ENCODE data around the gene DRAP1. TPM values are rescaled to one million over a fixed set of nuclear protein-coding genes. Genes with fewer than 3 reads are reported as not detected.

The DRAP1 gene
- total and polyA plus RNA-seq, 2 experiments from 2014 or later: 257 to 288 TPM

DNA sequence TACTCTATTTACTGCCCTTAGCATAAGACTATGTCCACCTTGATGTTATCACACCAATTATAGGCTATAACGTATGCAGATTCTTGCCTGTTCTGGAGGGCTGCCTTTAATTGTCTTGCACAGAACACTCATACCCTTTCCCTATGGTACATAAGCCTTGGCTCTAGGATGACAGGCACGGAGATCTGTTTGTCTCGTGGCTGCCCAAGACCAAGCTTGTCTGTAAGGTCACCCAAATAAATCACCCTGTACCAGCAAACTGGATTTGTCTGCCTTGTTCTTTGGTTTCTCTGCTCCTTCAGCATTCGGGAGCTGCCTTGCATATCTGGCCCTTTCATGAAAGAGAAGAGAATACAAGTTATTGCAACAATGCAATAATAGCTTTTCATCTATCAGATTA, 18.5 kb downstream of the DRAP1 start:
- H3K4me3 ChIP-seq: no peak overlapping the region
- DNase-seq (ENCODE audit: low read depth in 1 of 2, low spot score in 1 of 2): no peak
- TF ChIP-seq, protein P1, sequence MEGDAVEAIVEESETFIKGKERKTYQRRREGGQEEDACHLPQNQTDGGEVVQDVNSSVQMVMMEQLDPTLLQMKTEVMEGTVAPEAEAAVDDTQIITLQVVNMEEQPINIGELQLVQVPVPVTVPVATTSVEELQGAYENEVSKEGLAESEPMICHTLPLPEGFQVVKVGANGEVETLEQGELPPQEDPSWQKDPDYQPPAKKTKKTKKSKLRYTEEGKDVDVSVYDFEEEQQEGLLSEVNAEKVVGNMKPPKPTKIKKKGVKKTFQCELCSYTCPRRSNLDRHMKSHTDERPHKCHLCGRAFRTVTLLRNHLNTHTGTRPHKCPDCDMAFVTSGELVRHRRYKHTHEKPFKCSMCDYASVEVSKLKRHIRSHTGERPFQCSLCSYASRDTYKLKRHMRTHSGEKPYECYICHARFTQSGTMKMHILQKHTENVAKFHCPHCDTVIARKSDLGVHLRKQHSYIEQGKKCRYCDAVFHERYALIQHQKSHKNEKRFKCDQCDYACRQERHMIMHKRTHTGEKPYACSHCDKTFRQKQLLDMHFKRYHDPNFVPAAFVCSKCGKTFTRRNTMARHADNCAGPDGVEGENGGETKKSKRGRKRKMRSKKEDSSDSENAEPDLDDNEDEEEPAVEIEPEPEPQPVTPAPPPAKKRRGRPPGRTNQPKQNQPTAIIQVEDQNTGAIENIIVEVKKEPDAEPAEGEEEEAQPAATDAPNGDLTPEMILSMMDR (IDR thresholded peaks at IDR 0.05; ENCODE audit: low read depth, low read length): no peak

DNA sequence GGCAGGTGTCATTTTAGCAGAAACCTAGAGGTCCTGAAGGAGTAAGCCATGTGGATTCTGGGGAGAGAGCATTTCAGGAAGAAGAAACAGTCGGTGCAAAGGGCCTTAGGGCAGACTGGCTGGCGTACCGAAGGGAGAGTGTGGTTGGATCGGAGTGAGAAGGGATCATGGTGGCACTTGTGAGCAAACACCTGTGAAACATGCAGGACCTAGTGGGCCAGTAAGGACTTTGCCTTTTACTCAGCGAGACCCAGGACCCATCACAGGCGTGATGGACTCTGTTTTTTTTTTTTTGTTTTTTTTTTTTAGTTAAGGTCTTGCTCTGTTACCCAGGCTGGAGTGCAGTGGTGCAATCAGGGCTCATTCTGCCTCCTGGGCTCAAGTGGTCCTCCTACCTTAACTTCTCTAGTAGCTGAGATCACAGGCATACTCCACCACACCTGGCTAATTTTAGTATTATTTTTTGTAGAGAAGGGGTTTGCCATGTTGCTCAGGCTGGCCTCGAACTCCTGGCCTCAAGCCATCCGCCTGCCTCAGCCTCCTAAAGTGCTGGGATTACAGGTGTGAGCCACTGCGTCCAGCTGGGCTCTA, 22.6 kb downstream of the DRAP1 start:
- Histone ChIP-seq H3K4me3 (no peak overlapping the region), H3K9me3 (ENCODE audit: low read depth) (no peaks in the 10 kb centered on the region), H3K36me3 (no peaks in the 10 kb centered on the region), H3K27ac (no peak overlapping the region), H3K27me3 (no peaks in the 10 kb centered on the region), H3K4me1 (ENCODE audit: low read depth) (no peaks in the 10 kb centered on the region)
- TF ChIP-seq, protein P1 (IDR thresholded peaks at IDR 0.05; ENCODE audit: low read depth, low read length): no peak
- DNase-seq (ENCODE audit: low read depth in 1 of 2, low spot score in 1 of 2): no peak

More for the DNA sequence above, 18.5 kb downstream of the DRAP1 start:
- Histone ChIP-seq H3K27ac (no peak overlapping the region), H3K4me1 (ENCODE audit: low read depth) (no peaks in the 10 kb centered on the region), H3K36me3 (no peaks in the 10 kb centered on the region), H3K9me3 (ENCODE audit: low read depth) (no peaks in the 10 kb centered on the region), H3K27me3 (no peaks in the 10 kb centered on the region)

DNA sequence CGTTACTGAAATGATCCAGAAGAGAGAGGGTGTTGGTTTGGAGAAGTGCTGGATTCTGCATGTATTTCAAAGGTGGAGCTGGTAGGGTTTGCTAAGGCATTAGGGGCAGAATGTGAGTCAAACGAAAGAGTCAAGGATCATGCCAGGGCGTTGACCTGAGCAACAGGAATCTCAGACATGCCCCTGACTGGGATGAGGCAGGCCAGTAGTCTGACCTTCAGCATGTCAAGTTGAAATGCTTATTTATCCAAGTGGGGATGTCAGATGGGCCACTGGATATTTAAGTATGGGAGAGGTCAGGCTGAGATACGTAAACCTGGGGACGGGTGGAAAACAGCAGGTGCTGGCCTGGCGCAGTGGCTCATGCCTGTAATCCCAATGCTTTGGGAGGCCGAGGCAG, 23.3 kb downstream of the DRAP1 start:
- H3K27me3 ChIP-seq: no peaks in the 10 kb centered on the region
- TF ChIP-seq, protein P1 (IDR thresholded peaks at IDR 0.05; ENCODE audit: low read depth, low read length): no peak
- no peak for DNase-seq (ENCODE audit: low read depth in 1 of 2, low spot score in 1 of 2)
- H3K4me3 ChIP-seq: no peak overlapping the region
- H3K4me1 ChIP-seq (ENCODE audit: low read depth): no peaks in the 10 kb centered on the region
- no peaks in the 10 kb centered on the region for H3K36me3 ChIP-seq
- no peaks in the 10 kb centered on the region for H3K9me3 ChIP-seq (ENCODE audit: low read depth)
- H3K27ac ChIP-seq: no peak overlapping the region

DNA sequence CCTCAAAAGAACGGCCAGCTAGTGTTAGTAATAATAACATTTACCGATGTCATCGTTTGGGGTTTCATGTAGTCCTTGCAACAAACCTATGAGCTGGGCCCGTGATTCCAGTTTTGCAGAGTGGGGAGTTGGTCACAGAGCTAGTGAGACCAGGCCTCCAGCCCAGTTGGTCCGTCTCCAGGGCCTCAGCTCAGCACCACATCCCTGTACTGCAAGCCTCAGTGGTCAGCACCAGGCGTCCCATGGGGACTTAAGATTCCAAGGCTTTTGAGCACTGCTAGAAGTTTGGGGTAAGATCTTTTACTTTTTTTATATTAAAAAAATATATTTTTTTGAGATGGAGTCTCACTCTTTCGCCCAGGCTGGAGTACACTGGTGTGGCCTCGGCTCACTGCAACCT, 25.0 kb downstream of the DRAP1 start:
- Histone ChIP-seq H3K27ac (no peak overlapping the region), H3K27me3 (no peaks in the 10 kb centered on the region), H3K9me3 (ENCODE audit: low read depth) (no peaks in the 10 kb centered on the region), H3K4me3 (no peak overlapping the region), H3K36me3 (no peaks in the 10 kb centered on the region), H3K4me1 (ENCODE audit: low read depth) (no peaks in the 10 kb centered on the region)
- no peak for DNase-seq (ENCODE audit: low read depth in 1 of 2, low spot score in 1 of 2)
- TF ChIP-seq, protein P1 (IDR thresholded peaks at IDR 0.05; ENCODE audit: low read depth, low read length): no peak

DNA sequence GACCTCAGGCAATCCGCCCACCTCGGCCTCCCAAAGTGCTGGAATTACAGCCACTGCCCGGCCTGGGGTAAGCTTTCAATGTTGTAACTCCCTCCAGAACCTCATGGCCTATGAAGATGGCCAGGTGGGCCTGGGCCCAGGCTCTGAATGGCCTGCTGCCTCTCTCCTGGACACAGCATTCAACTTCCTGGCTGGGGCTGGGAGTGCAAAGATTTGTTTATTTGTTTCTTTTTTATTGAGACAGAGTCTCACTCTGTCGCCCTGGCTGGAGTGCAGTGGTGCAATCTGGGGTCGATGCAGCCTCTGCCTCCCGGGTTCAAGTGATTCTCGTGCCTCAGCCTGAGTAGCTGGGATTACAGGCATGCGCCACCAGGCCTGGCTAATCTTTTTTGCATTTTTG, 25.5 kb downstream of the DRAP1 start:
- H3K9me3 ChIP-seq (ENCODE audit: low read depth): no peaks in the 10 kb centered on the region
- DNase-seq (ENCODE audit: low read depth in 1 of 2, low spot score in 1 of 2): no peak
- no peak overlapping the region for H3K27ac ChIP-seq
- no peaks in the 10 kb centered on the region for H3K36me3 ChIP-seq
- no peaks in the 10 kb centered on the region for H3K4me1 ChIP-seq (ENCODE audit: low read depth)
- H3K4me3 ChIP-seq: no peak overlapping the region
- TF ChIP-seq, protein P1 (IDR thresholded peaks at IDR 0.05; ENCODE audit: low read depth, low read length): no peak
- H3K27me3 ChIP-seq: no peaks in the 10 kb centered on the region

Measured in cardiac muscle cell (in vitro differentiated cells and primary cell).